HG03558 (cell line): Measurements from ENCODE around the gene FRY.

Experiments used
- ATAC-seq: cut with Tn5 transposase; IDR thresholded peaks from one replicate; pipeline ENCODE4 v1.9.1; 2021; ENCODE audit warnings: moderate number of reproducible peaks; ENCODE audit not compliant: unreplicated experiment; ENCODE audit errors: extremely low read depth

Gene FRY

GRCh38 chr13:32073180-32073864 lies 41.7 kb downstream of the FRY start:
- ATAC-seq, result no peak

- no peak for ATAC-seq
These were observed 43.7 kb downstream of the FRY start for GRCh38 chr13:32075170-32075851.

DNA sequence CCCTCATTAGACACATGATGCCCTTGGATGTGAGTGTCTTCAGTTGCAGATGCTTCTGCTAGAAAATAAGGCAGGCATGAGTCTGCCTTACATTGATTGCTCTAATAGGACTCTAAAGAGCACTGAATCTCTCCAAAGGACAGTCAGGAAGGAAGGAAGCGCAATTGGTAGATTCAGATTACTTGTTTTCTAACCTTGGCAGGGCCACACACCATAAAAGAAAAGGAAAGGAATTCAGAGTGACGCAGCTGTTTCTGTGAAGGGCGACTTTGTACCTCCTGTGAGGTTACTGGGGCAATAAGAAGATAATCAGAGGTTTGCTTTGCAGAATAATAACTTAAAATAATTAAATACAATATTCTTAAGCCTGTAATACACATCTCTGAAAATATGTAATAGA lies 48.0 kb downstream of the FRY start:
- no peak for ATAC-seq

DNA sequence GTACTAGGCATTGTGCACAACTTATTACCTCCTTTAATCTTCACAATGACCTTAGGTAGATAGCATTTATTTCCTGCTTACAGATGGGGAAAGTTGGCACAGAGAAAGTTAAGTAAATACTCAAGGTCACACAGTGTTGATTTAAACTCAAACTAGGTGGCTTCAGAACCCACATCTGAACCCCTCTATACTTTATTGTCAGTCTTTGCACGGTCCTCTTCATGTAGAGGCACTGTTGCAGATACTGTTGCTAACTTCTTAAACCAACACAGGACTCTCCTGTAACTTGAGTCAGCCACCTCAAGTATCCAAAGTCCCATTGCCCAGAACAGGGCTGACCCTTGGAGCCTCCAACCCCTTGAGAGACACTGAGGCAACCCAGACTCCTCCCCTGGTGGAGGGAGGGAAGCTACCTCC lies 48.8 kb downstream of the FRY start:
- no peak for ATAC-seq

GRCh38 chr13:32081591-32081990 lies 50.0 kb downstream of the FRY start:
- ATAC-seq, result no peak

DNA sequence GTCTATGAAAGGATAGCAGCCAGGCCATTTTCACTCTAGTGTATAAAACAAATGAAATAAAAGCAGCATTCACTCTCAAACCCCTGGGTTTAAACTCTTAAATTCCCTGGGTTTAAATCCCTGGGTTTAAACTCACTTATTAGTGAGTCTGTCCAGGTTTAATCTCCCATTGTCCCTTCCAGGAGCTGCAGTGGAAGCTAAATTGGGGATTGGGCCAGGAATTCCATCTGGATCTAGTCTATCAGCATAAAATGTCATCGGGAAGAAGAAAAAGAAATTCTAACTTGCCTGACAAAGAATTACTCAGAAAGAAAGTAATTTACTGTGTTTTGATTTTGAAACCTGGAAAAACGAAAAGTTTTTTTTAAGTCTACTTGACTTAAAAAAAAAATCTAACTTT lies 54.8 kb downstream of the FRY start:
- ATAC-seq, result no peak

GRCh38 chr13:32086791-32087441 lies 55.3 kb downstream of the FRY start:
- ATAC-seq, result no peak

DNA sequence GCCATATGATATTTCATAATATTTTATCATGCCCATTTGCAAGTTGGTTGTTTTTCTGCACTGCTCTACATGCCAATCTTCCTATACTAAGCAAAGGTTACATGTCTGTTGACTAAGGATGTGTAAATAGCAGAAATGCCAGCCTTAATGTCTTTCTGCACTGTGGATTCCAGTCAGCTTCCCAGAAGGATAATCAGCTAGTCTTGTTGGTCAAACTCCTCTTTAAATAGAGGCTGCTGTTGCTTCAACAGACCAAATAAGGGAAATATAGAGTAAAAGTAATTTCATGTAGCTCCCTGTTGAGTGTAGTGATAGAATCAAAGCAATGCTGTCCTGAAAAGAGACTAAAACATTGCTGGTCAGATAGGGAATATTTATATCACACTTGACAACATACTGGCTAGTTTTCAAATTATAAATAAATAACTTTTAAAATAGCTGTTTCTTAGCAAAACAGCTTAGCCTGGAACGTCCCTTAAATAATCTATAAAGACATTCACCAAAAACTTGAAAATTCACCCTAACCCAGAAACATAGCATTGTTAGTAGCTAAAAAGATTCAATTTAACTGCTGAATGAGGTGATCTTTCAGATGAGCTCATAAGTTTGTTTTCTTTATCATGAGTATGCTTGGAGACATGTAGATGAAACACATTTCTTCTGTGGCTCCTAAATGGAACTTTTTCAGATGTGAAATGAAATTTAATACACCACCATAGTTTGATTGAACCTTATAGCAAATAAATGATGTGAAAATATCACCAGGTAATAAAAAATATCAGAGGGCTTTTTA lies 56.6 kb downstream of the FRY start:
- ATAC-seq, result no peak

DNA sequence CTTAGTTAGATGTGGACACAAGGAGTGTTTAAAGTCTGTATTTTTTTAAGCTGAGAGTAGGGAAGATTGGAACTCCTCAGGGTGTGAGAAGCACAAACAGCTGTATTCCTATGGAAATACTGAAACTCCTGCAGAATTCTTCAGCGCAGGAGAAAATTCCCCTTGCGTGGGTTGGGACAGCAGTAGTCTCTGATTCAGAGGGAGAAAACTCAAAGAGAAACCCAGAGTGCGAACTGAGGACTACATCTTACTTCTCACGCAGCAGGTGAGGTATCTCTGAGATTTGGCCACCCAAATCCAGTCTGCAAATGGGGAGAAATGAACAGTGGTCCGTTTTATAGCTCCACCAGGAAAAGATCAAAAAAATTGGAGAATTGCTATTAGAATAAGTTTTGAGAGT lies 60.9 kb downstream of the FRY start:
- no peak for ATAC-seq

DNA sequence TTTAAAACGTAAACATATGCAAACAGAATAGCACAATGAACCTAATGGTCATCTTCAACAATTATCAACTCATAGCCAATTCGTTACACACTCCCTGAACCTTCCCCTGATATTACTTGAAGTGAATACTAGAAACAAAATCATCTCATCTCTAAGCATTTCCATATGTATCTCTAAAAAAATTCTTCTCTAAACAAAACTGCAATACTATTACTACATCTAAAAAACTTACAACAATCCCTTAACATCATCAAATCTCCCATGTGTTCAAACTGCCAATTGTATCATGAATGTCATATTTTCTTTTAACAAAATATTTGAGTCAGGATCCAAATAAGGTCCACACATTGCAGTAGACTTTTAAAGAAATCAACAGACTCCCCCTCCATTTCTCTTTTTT lies 61.4 kb downstream of the FRY start:
- ATAC-seq, result no peak

GRCh38 chr13:32098272-32098671 lies 66.7 kb downstream of the FRY start:
- ATAC-seq, result no peak

DNA sequence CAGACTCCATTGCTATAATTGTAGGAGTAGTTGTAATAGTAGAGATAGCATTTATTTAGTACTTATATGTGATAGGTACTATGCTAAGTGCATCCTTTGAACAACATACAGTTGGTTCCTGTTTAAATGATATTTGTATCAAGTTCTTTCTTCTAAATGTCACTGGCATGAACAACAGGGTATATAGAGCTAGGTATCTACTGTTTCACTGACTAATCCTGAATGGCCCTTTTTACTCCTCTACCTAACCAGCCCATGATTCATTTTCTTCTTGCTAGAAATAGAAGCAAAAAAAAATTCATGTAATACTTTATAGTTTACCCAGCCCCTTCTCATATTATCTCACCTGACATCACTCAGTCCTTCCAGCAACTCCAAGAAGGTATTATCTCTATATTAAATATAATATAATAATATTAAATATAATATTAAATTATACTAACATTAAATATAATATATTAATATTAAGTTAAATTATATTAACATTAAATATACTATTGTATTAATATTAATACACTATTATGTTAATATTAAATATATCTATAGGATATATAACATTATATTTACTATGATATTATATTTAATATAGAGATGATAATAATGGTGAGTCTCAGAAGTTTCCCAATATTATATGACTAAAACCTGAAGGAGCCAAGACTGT lies 74.2 kb downstream of the FRY start:
- ATAC-seq, result no peak

GRCh38 chr13:32107474-32107873 lies 75.9 kb downstream of the FRY start:
- ATAC-seq, result no peak

- no peak for ATAC-seq
These were observed 76.4 kb downstream of the FRY start for GRCh38 chr13:32107973-32108372.

- ATAC-seq, result no peak
These were observed 82.0 kb downstream of the FRY start for GRCh38 chr13:32113532-32113931.

- no peak for ATAC-seq
These were observed 82.8 kb downstream of the FRY start for GRCh38 chr13:32114284-32114950.

GRCh38 chr13:32115066-32115465 lies 83.5 kb downstream of the FRY start:
- no peak for ATAC-seq

DNA sequence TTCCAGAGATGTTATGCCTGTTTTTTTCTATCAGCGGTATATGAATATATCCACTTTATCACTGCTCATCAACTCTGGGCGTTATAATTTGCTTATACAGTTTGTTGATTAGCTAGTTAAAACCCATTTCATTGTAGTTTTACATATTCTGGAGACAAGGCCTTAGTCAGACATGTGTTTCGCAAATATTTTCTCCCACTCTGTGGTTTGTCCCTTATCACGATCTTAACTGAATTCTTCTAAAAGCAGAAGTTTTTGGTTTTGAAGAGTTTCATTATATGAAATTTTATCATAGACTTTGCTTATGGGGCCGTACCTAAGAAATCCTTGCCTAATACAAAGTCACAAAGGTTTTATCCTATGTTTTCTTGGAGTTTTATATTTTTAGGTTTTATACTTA lies 84.6 kb downstream of the FRY start:
- no peak for ATAC-seq

GRCh38 chr13:32117001-32117400 lies 85.4 kb downstream of the FRY start:
- ATAC-seq, result no peak

DNA sequence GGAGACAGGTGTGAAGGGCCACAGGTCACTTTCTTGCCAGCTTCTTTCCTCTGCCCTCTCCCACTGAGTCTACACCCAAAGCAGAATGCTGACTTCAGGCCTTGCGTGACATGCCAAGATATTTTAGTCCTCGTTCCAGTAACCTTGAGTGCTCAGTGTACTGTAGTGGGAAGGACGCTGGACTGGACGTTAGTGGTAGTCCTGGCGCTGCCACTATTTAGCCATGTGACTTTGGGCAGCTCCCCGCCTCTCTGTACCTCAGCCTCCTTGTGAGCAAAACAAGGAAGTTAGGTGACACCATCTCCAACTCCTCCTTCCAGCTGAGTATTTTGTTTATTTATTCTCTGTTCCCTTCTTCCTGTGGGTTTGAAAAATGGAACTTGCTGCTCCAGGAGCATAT lies 86.1 kb downstream of the FRY start:
- no peak for ATAC-seq
